ENCODE results near the gene AKT1. TPM values are rescaled to one million over a fixed set of nuclear protein-coding genes. Genes with fewer than 3 reads are reported as not detected.

Gene AKT1
- total RNA-seq, 4 donors from 2014 or later, result 51.9 to 91.0 (median 88.7) TPM

DNA sequence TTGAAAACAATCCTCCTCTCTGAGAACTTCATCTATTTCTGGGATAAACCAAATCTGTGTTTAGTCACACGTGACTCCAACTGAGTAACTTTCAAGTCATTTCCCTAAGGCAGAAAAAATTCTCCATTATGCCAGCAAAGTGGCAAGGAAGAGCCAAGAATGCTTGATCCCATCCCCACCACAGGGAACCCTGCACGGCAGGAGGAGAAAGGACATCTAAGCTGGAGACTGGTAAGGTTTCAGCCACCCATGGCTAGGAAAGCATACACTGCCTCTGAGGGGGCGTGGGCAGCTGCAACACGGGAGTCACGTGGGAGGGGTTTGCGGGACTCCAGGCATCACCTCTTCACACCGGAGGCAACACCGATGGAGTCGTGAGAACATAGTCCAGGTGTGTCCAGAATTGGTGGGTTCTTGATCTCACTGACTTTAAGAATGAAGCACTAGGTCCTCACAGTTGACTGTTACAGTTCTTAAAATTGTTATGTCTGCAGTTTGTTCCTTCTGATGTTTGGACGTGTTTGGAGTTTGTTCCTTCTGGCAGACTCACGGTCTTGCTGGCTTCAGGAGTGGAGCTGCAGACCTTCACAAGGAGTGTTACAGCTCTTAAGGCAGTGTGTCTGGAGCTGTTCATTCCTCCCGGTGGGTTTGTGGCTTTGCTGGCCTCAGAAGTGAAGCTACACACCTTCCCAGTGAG is 45.3 kb downstream of the AKT1 start:
- H3K4me3 ChIP-seq (ENCODE audit: low read depth, poor library complexity, severe bottlenecking), result no peak overlapping the region
- TF ChIP-seq, protein P1, sequence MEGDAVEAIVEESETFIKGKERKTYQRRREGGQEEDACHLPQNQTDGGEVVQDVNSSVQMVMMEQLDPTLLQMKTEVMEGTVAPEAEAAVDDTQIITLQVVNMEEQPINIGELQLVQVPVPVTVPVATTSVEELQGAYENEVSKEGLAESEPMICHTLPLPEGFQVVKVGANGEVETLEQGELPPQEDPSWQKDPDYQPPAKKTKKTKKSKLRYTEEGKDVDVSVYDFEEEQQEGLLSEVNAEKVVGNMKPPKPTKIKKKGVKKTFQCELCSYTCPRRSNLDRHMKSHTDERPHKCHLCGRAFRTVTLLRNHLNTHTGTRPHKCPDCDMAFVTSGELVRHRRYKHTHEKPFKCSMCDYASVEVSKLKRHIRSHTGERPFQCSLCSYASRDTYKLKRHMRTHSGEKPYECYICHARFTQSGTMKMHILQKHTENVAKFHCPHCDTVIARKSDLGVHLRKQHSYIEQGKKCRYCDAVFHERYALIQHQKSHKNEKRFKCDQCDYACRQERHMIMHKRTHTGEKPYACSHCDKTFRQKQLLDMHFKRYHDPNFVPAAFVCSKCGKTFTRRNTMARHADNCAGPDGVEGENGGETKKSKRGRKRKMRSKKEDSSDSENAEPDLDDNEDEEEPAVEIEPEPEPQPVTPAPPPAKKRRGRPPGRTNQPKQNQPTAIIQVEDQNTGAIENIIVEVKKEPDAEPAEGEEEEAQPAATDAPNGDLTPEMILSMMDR (IDR thresholded peaks at IDR 0.05), result no peak
- no peak for TF ChIP-seq POLR2A (IDR thresholded peaks at IDR 0.05)
- DNase-seq (ENCODE audit: low spot score in 2 of 2), result no peak
- 49 to 65% methylated on average over 12 of the region's 12 CpGs for WGBS, 2 donors
- intact Hi-C loops (cut with DNase I; ENCODE audit: low total_unique reads), result no loop called here

DNA sequence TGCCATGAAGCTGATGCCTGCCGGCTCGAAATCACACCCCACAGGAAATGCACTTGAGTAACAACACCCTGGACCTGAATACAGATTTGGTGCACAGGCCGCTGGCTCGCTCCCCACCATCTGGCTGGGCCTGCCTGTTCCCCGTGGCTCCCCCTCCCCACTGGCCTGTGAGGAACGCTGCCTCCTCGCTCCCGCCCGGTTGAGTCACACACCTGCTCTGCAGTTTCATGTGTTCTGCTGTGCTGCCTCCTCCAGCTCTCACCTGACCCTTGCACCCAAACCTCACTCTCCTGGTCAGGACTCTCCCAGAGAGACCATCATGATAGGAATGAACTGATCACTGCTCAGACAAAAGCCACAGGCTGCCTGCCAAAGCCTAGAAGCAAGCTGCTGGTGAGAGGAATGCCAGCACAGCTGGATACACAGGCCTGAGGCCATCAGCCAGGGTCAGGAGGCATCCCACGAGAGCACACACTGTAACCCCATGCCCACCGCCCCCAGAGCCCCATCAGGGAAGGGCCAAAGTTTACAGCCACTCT is 46.4 kb downstream of the AKT1 start:
- DNase-seq (ENCODE audit: low spot score in 2 of 2), result no peak

DNA sequence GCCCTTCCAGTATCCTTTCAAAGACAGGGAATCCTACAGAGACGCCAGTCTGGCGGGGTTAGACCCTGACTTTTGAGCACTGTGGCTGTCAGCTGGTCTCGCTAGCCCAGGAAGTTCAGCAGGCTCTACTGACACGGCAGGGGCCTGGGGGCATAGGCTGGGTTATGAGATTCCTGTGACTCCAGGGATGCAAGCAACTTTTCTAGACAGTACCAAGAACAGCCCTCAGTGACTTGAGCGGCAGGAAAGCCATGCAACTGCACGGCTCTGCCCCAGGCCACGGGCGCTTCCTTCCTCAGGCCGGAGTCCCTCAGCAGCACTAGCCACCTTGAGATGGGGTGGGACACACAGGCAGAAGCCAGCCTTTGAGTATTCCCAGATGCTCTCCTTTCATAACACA is 47.7 kb downstream of the AKT1 start:
- no peak overlapping the region for H3K4me3 ChIP-seq (ENCODE audit: low read depth, poor library complexity, severe bottlenecking)
- WGBS, 2 donors, result 59 to 78% methylated on average over 9 of the region's 9 CpGs
- no peak for DNase-seq (ENCODE audit: low spot score in 2 of 2)
- intact Hi-C loops (cut with DNase I; ENCODE audit: low total_unique reads), result no loop called here
- TF ChIP-seq, protein P1 (IDR thresholded peaks at IDR 0.05), result no peak
- no peak for TF ChIP-seq POLR2A (IDR thresholded peaks at IDR 0.05)

More for the DNA sequence above, 46.4 kb downstream of the AKT1 start:
- no peak overlapping the region for H3K4me3 ChIP-seq (ENCODE audit: low read depth, poor library complexity, severe bottlenecking)
- no peak for TF ChIP-seq POLR2A (IDR thresholded peaks at IDR 0.05)
- 18 to 36% methylated on average over 9 to 11 of the region's 11 CpGs for WGBS, 2 donors
- intact Hi-C loops (cut with DNase I; ENCODE audit: low total_unique reads), result no loop called here

DNA sequence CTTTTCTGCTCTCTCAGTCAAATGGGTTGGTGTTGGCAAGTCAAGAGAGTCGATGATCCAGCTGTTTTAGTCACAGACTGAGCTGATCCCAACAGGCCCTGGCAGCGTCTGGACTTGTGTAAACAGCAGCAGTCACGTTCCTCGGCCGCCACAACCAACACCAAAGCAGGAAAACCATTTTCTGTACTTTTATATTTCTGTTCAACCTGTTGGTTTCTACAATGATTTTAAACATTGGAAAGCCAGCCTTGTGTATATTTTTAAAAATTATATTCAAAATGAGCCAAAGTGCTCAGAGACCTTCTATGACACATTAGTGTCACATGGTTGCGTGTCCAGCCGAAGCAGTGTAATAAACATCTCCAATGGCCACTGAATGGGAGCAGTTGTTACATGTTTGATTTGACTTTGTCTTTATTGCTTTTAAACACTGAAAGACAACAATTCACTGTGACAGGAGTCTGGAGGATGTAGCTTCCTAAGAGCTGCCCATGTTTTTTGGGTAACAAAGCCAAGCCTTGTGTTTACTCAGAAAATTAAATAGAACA is 48.5 kb downstream of the AKT1 start:
- TF ChIP-seq, protein P1 (IDR thresholded peaks at IDR 0.05), result no peak
- TF ChIP-seq POLR2A (IDR thresholded peaks at IDR 0.05), result no peak
- 54 to 57% methylated on average over 7 of the region's 7 CpGs for WGBS, 2 donors
- intact Hi-C loops (cut with DNase I; ENCODE audit: low total_unique reads), result no loop called here
- DNase-seq (ENCODE audit: low spot score in 2 of 2), result no peak
- no peak overlapping the region for H3K4me3 ChIP-seq (ENCODE audit: low read depth, poor library complexity, severe bottlenecking)

DNA sequence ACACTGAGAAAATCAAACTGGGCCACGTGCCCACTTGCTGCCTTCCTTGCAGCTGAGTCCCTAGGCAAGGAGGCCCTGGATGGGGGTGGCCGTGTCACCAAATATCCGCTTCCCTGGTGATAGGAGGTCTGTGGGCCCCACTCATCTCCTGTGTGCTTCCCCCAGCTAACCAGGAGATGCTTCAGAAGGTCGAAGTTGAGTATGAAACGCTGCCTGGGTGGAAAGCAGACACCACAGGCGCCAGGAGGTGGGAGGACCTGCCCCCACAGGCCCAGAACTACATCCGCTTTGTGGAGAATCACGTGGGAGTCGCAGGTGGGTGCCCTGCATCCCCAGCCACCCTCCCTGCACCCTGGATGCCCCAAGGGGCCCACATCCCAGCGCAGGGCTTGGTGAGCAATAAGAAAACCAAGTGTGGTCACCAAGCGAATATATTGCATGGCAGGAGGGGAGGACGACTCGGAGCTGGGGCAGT is 49.4 kb downstream of the AKT1 start:
- TF ChIP-seq, protein P1 (IDR thresholded peaks at IDR 0.05), result no peak
- no peak for TF ChIP-seq POLR2A (IDR thresholded peaks at IDR 0.05)
- no peak for DNase-seq (ENCODE audit: low spot score in 2 of 2)
- intact Hi-C loops (cut with DNase I; ENCODE audit: low total_unique reads), result no loop called here
- no peak overlapping the region for H3K4me3 ChIP-seq (ENCODE audit: low read depth, poor library complexity, severe bottlenecking)
- WGBS, 2 donors, result 62 to 76% methylated on average over 7 to 13 of the region's 13 CpGs

DNA sequence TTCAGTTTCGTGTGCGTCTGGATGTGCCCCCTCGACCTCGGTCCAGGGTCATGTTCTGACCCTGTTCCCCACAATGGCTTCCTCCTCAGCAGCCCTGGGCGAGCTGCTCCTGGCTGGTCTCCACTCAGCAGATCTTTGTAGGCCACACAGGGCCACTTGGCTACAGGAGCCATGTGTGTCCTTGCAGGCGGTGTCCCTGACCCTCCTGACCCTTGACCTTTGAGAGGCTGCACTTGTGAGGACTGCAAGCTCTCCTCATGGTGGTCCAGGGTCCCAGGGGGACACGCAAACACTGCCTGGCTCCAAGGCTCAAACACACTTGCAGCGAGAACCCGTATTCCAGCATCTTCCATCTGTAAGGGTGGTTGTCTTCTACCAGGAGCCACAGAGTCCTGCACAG is 50.1 kb downstream of the AKT1 start:
- intact Hi-C loops (cut with DNase I; ENCODE audit: low total_unique reads), result no loop called here
- TF ChIP-seq, protein P1 (IDR thresholded peaks at IDR 0.05), result no peak
- no peak for TF ChIP-seq POLR2A (IDR thresholded peaks at IDR 0.05)
- no peak for DNase-seq (ENCODE audit: low spot score in 2 of 2)
- H3K4me3 ChIP-seq (ENCODE audit: low read depth, poor library complexity, severe bottlenecking), result no peak overlapping the region
- 94 to 95% methylated on average over 7 to 9 of the region's 9 CpGs for WGBS, 2 donors
